A673 (cell line): ENCODE data around the gene IL15RA.

Source experiments
- CTCF ChIP-seq: fragments of 300-800, 200-600 bp; sonication (generic); conservative IDR thresholded peaks from 2 replicates; pipeline ENCODE4 v1.5.1; 2017; ENCODE audit warnings: low read depth, mild to moderate bottlenecking, antibody characterized with exemption, low read length, moderate library complexity, mixed read lengths
- EZH2 ChIP-seq: fragments of 200-600 bp; sonication (generic); IDR thresholded peaks from 2 replicates; pipeline ENCODE4 v1.6.1; 2017; ENCODE audit warnings: borderline replicate concordance, low read depth, mild to moderate bottlenecking, mixed read lengths, antibody characterized with exemption, low read length; ENCODE audit not compliant: poor library complexity, severe bottlenecking

GRCh38 chr10:6005856-6006395, 28.6 kb upstream of the IL15RA start:
- TF ChIP-seq CTCF (no peak), EZH2 (no peak)
